ENCODE results near the gene ZNF160.
A peak's percentile ranks its signal among the peaks of the same experiment; 100 is the strongest.
"Not testable (repeated sequence)": the region's sequence is repeated elsewhere in the genome, so short reads cannot be mapped to it uniquely, and the experiment has no call there.

The ZNF160 gene

DNA sequence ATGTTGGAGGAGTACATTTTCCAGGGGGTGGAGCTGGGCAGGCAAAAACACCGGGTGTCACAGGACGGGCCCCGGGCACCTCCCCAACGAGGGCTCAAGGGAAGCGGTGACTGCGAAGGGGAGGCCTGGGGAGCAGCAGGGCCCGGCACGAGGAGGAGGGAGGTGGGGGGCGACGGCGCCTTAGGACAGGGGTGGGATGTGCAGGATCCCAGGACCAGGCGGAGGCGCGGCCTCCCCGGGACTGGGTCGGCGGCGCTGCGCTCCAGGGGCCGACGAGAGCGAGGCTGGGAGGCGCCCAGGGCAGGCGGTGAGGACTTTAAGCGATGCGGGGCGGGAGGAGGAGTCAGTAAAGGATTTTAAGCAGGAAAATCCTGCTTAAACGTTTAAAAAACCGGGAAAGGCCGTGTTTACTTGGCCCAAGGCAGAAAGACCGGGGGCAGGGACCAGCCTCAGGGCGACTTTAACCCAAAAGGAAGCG lies 427 bp downstream of the ZNF160 start:
- Histone ChIP-seq H3K4me2 (ENCODE audit: insufficient read depth, low read length, poor library complexity, severe bottlenecking) (peak overlapping the region; percentile 86), H3K9me3 (replicated peaks in 1 of 2; ENCODE audit: control insufficient read depth in 2 of 2, insufficient read depth in 1 of 2, low read depth in 1 of 2, low read length in 2 of 2) (peaks cover 0 to 16% of the 10 kb centered on the region in 2 donors), H3K4ac (ENCODE audit: low read length) (no peak overlapping the region), H3K14ac (ENCODE audit: low read length) (peak overlapping the region; percentile 96), H3K4me1 (ENCODE audit: control insufficient read depth in 2 of 2, insufficient read depth in 1 of 2, low read depth in 1 of 2, low read length in 2 of 2) (peaks cover 0 to 4% of the 10 kb centered on the region in 2 donors), H2BK12ac (ENCODE audit: low read length) (no peak overlapping the region), H3K27me3 (ENCODE audit: control insufficient read depth in 3 of 3, insufficient read depth in 3 of 3, low read depth in 1 of 3, low read length in 3 of 3) (no peaks in the 10 kb centered on the region), H2BK5ac (ENCODE audit: low read length) (peak overlapping the region; percentile 87), H3K9ac (ENCODE audit: low read depth, low read length, poor library complexity) (peak overlapping the region; percentile 87), H3K27ac (replicated peaks; ENCODE audit: low read length) (peak overlapping the region; percentile 46), H2BK15ac (ENCODE audit: low read length) (no peak overlapping the region), H2AK5ac (ENCODE audit: low read depth, low read length) (no peak overlapping the region), H3K79me1 (ENCODE audit: low read depth, low read length) (peaks cover 3% of the 10 kb centered on the region), H4K8ac (ENCODE audit: low read depth, low read length) (no peak overlapping the region), H3K4me3 (ENCODE audit: low read length in 2 of 2) (peak overlapping the region; percentile 90 to 100), H3K36me3 (replicated peaks in 1 of 2; ENCODE audit: control insufficient read depth in 2 of 2, insufficient read depth in 2 of 2, low read length in 2 of 2) (peaks cover 5 to 33% of the 10 kb centered on the region in 2 donors), H3K18ac (ENCODE audit: low read length) (peak overlapping the region; percentile 94), H2BK120ac (ENCODE audit: low read depth, low read length) (no peak overlapping the region), H4K91ac (ENCODE audit: low read depth, low read length, poor library complexity) (no peak overlapping the region), H3K23ac (ENCODE audit: low read depth, low read length, poor library complexity) (peak overlapping the region; percentile 96), H2AFZ (ENCODE audit: low read length) (peak overlapping the region; percentile 94)
- WGBS, 2 donors (ENCODE audit: extremely low coverage in 2 of 2, insufficient read length in 2 of 2, insufficient replicate concordance in 1 of 2), result no CpG with 5 or more reads among the region's 33 CpGs
- DNase-seq (ENCODE audit: low spot score), result no peak

DNA sequence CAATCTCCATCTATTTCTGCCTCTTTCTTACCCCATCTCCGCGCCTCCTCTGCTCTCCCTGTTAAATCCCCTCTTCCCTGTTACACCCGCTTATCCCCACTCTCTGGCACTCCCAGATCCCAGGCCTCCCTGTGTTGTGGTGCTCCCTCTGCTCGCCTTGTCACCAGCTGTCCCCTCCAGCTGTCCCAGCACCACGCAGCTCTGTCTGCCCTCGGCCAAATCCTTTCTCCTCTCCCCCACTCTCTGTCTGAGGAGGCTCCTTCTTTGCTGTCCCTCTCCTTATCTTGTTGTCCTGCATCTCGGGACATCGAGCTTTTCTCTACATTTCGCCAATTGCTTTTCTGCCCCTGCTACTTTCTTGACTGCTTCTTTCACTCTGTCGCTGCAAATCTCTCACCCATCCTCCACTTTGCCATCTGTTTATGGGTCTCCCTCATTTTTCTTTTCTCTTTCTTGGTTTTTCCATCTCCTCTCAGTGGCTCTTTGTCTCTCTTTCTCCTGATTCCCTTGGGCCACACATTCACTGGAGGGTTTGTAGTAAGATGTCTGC lies 941 bp downstream of the ZNF160 start:
- Histone ChIP-seq H3K4ac (ENCODE audit: low read length) (no peak overlapping the region), H3K9me3 (replicated peaks in 1 of 2; ENCODE audit: control insufficient read depth in 2 of 2, insufficient read depth in 1 of 2, low read depth in 1 of 2, low read length in 2 of 2) (peaks cover 0 to 15% of the 10 kb centered on the region in 2 donors), H2BK15ac (ENCODE audit: low read length) (no peak overlapping the region), H4K8ac (ENCODE audit: low read depth, low read length) (no peak overlapping the region), H3K9ac (ENCODE audit: low read depth, low read length, poor library complexity) (no peak overlapping the region), H3K4me3 (ENCODE audit: low read length in 2 of 2) (peak overlapping the region; percentile 90 to 100), H4K91ac (ENCODE audit: low read depth, low read length, poor library complexity) (no peak overlapping the region), H3K18ac (ENCODE audit: low read length) (no peak overlapping the region), H3K4me2 (ENCODE audit: insufficient read depth, low read length, poor library complexity, severe bottlenecking) (peak overlapping the region; percentile 86), H3K23ac (ENCODE audit: low read depth, low read length, poor library complexity) (peak overlapping the region; percentile 22), H2AFZ (ENCODE audit: low read length) (no peak overlapping the region), H3K79me1 (ENCODE audit: low read depth, low read length) (peaks cover 3% of the 10 kb centered on the region), H3K27me3 (ENCODE audit: control insufficient read depth in 3 of 3, insufficient read depth in 3 of 3, low read depth in 1 of 3, low read length in 3 of 3) (no peaks in the 10 kb centered on the region), H2BK12ac (ENCODE audit: low read length) (no peak overlapping the region), H2AK5ac (ENCODE audit: low read depth, low read length) (no peak overlapping the region), H3K4me1 (ENCODE audit: control insufficient read depth in 2 of 2, insufficient read depth in 1 of 2, low read depth in 1 of 2, low read length in 2 of 2) (peaks cover 0 to 4% of the 10 kb centered on the region in 2 donors), H3K14ac (ENCODE audit: low read length) (no peak overlapping the region), H3K27ac (replicated peaks; ENCODE audit: low read length) (no peak overlapping the region), H2BK5ac (ENCODE audit: low read length) (no peak overlapping the region), H2BK120ac (ENCODE audit: low read depth, low read length) (no peak overlapping the region), H3K36me3 (replicated peaks in 1 of 2; ENCODE audit: control insufficient read depth in 2 of 2, insufficient read depth in 2 of 2, low read length in 2 of 2) (peaks cover 5 to 33% of the 10 kb centered on the region in 2 donors)
- 100% methylated on average over 2 of the region's 10 CpGs; no CpG with 5 or more reads in 1 of the 2 donors for WGBS, 2 donors (ENCODE audit: extremely low coverage in 2 of 2, insufficient read length in 2 of 2, insufficient replicate concordance in 1 of 2)
- peak; percentile 5 for DNase-seq (ENCODE audit: low spot score)

DNA sequence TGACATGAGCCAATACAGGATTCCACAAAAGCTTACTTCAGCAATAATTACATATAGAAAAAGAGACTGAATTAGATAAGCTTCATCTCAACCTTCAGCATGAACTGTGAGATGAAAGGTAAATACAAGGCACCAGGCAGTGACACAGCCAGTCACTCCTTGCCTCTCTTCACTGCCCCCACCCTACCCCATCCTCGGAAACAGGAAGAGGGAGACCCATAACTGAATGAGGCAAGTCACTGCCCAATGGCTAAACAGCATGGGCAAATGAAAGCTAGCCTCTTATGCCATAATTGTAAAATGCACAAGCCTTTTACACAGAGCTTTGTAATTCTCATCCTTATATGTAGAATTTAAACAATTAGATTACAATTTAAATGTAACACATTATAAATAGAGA lies 1.7 kb downstream of the ZNF160 start:
- Histone ChIP-seq H3K4me3 (ENCODE audit: low read length in 2 of 2) (no peak overlapping the region), H2BK15ac (ENCODE audit: low read length) (no peak overlapping the region), H3K9me3 (replicated peaks in 1 of 2; ENCODE audit: control insufficient read depth in 2 of 2, insufficient read depth in 1 of 2, low read depth in 1 of 2, low read length in 2 of 2) (peaks cover 0 to 12% of the 10 kb centered on the region in 2 donors), H4K91ac (ENCODE audit: low read depth, low read length, poor library complexity) (no peak overlapping the region), H2BK5ac (ENCODE audit: low read length) (no peak overlapping the region), H3K14ac (ENCODE audit: low read length) (no peak overlapping the region), H3K4me1 (ENCODE audit: control insufficient read depth in 2 of 2, insufficient read depth in 1 of 2, low read depth in 1 of 2, low read length in 2 of 2) (peaks cover 0 to 4% of the 10 kb centered on the region in 2 donors), H3K36me3 (replicated peaks in 1 of 2; ENCODE audit: control insufficient read depth in 2 of 2, insufficient read depth in 2 of 2, low read length in 2 of 2) (peaks cover 5 to 33% of the 10 kb centered on the region in 2 donors), H3K27ac (replicated peaks; ENCODE audit: low read length) (no peak overlapping the region), H2AK5ac (ENCODE audit: low read depth, low read length) (no peak overlapping the region), H3K27me3 (ENCODE audit: control insufficient read depth in 3 of 3, insufficient read depth in 3 of 3, low read depth in 1 of 3, low read length in 3 of 3) (no peaks in the 10 kb centered on the region), H3K79me1 (ENCODE audit: low read depth, low read length) (peaks cover 3% of the 10 kb centered on the region), H2BK120ac (ENCODE audit: low read depth, low read length) (no peak overlapping the region), H3K9ac (ENCODE audit: low read depth, low read length, poor library complexity) (no peak overlapping the region), H2BK12ac (ENCODE audit: low read length) (no peak overlapping the region), H3K18ac (ENCODE audit: low read length) (no peak overlapping the region), H3K4ac (ENCODE audit: low read length) (no peak overlapping the region), H3K23ac (ENCODE audit: low read depth, low read length, poor library complexity) (no peak overlapping the region), H3K4me2 (ENCODE audit: insufficient read depth, low read length, poor library complexity, severe bottlenecking) (no peak overlapping the region), H2AFZ (ENCODE audit: low read length) (no peak overlapping the region), H4K8ac (ENCODE audit: low read depth, low read length) (no peak overlapping the region)
- WGBS, 2 donors (ENCODE audit: extremely low coverage in 2 of 2, insufficient read length in 2 of 2, insufficient replicate concordance in 1 of 2), result no CpG with 5 or more reads among the region's 1 CpG
- DNase-seq (ENCODE audit: low spot score), result no peak

DNA sequence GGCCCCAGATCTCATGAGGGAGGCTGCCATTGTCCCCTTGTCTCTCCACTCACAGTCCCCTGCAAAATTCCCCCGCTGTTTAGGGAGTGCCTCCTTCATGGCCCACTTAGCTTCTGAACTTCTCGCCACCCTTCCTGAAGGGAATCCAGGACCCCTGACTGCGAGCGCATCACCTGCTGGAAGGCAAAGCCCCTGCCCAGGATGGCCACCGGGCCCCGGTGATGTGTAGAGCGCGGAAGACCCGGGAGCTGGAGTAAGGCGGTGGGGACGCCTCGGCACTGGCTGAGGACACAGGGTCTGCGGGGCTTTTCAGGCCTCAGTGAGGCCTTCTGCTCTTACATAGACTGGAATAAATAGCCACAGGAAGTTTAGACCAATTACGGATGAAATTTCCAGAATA lies 4.7 kb downstream of the ZNF160 start:
- H2BK15ac ChIP-seq (ENCODE audit: low read length); DNase-seq (ENCODE audit: low spot score); H2BK12ac ChIP-seq (ENCODE audit: low read length); H2BK5ac ChIP-seq (ENCODE audit: low read length); H3K4me1 ChIP-seq (ENCODE audit: control insufficient read depth in 2 of 2, insufficient read depth in 1 of 2, low read depth in 1 of 2, low read length in 2 of 2); H2BK120ac ChIP-seq (ENCODE audit: low read depth, low read length); H3K4ac ChIP-seq (ENCODE audit: low read length); H4K91ac ChIP-seq (ENCODE audit: low read depth, low read length, poor library complexity); H4K8ac ChIP-seq (ENCODE audit: low read depth, low read length); H3K23ac ChIP-seq (ENCODE audit: low read depth, low read length, poor library complexity); H3K27ac ChIP-seq (replicated peaks; ENCODE audit: low read length); H3K4me2 ChIP-seq (ENCODE audit: insufficient read depth, low read length, poor library complexity, severe bottlenecking); H3K4me3 ChIP-seq (ENCODE audit: low read length in 2 of 2); H3K14ac ChIP-seq (ENCODE audit: low read length); H3K9ac ChIP-seq (ENCODE audit: low read depth, low read length, poor library complexity); H2AFZ ChIP-seq (ENCODE audit: low read length); H3K79me1 ChIP-seq (ENCODE audit: low read depth, low read length); H3K27me3 ChIP-seq (ENCODE audit: control insufficient read depth in 3 of 3, insufficient read depth in 3 of 3, low read depth in 1 of 3, low read length in 3 of 3); H2AK5ac ChIP-seq (ENCODE audit: low read depth, low read length); H3K18ac ChIP-seq (ENCODE audit: low read length): not testable (repeated sequence)
- peaks cover 5 to 57% of the 10 kb centered on the region in 2 donors for H3K36me3 ChIP-seq (replicated peaks in 1 of 2; ENCODE audit: control insufficient read depth in 2 of 2, insufficient read depth in 2 of 2, low read length in 2 of 2)
- peaks cover 0 to 12% of the 10 kb centered on the region in 2 donors for H3K9me3 ChIP-seq (replicated peaks in 1 of 2; ENCODE audit: control insufficient read depth in 2 of 2, insufficient read depth in 1 of 2, low read depth in 1 of 2, low read length in 2 of 2)
- no CpG with 5 or more reads among the region's 14 CpGs for WGBS, 2 donors (ENCODE audit: extremely low coverage in 2 of 2, insufficient read length in 2 of 2, insufficient replicate concordance in 1 of 2)

Data from neuronal stem cell (in vitro differentiated cells).